Colonic mucosa (tissue), 4 donors: ENCODE measurements around the gene F7. TPM values are rescaled to one million over a fixed set of nuclear protein-coding genes. Genes with fewer than 3 reads are reported as not detected.

Experiments
- DNase-seq: peaks from one replicate; pipeline ENCODE4 v3.0.0-alpha.2; 2020
- H3K27ac ChIP-seq: fragments of 200-600 bp; one replicate; pipeline ENCODE4 v1.8.0; 2021
- H3K27me3 ChIP-seq: fragments of 200-600 bp; one replicate; pipeline ENCODE4 v1.8.0; 2021
- H3K36me3 ChIP-seq: fragments of 200-600 bp; one replicate; pipeline ENCODE4 v1.8.0; 2021
- H3K4me1 ChIP-seq: fragments of 200-600 bp; one replicate; pipeline ENCODE4 v1.8.0; 2021; ENCODE audit warnings: mild to moderate bottlenecking
- H3K4me3 ChIP-seq: fragments of 200-600 bp; one replicate; pipeline ENCODE4 v1.8.0; 2021
- H3K9ac ChIP-seq, 2 donors: one replicate each; pipeline ENCODE4 v1.7.0; 2013; ENCODE audit warnings: control low read depth in 2 of 2, low read depth in 2 of 2, low read length in 2 of 2
- H3K9me3 ChIP-seq: fragments of 200-600 bp; one replicate; pipeline ENCODE4 v1.8.0; 2021
- intact Hi-C: fragments of 100-400 bp; cut with DNase I; formaldehyde crosslinking; loops from one replicate; pipeline ENCODE4 v1.14.1; 2022
- total RNA-seq, 2 donors: library from RNA; stranded (reverse); fragmentation: NEBNext Ultra II Directional in 1 of 2; extraction: Animal tissue kit (Norgen Biotek cat#: 25700) in 1 of 2; gene quantifications; one replicate each; pipeline ENCODE4 v1.2.1, GENCODE V29; 2021
- TF ChIP-seq, protein P1 (sequence below): fragments of 200-600 bp; IDR thresholded peaks from one replicate; pipeline ENCODE4 v1.8.0; 2022; ENCODE audit warnings: antibody characterized with exemption, mild to moderate bottlenecking
- donor health status: healthy.
- donor health status: DM: no; HTN: no; CAD: no.
- donor health status: DM: no; HTN: no; CAD: no.

F7 gene
- total RNA-seq, 2 donors from 2014 or later, result 0.11 to 0.12 TPM

- Histone ChIP-seq H3K27ac (no peak overlapping the region), H3K36me3 (no peaks in the 10 kb centered on the region), H3K9ac (peak overlapping the region in 1 of 2 donors; percentile 5), H3K27me3 (no peaks in the 10 kb centered on the region), H3K4me3 (no peak overlapping the region), H3K4me1 (no peaks in the 10 kb centered on the region), H3K9me3 (no peaks in the 10 kb centered on the region)
- intact Hi-C loops, result no loop called here
- TF ChIP-seq, protein P1, sequence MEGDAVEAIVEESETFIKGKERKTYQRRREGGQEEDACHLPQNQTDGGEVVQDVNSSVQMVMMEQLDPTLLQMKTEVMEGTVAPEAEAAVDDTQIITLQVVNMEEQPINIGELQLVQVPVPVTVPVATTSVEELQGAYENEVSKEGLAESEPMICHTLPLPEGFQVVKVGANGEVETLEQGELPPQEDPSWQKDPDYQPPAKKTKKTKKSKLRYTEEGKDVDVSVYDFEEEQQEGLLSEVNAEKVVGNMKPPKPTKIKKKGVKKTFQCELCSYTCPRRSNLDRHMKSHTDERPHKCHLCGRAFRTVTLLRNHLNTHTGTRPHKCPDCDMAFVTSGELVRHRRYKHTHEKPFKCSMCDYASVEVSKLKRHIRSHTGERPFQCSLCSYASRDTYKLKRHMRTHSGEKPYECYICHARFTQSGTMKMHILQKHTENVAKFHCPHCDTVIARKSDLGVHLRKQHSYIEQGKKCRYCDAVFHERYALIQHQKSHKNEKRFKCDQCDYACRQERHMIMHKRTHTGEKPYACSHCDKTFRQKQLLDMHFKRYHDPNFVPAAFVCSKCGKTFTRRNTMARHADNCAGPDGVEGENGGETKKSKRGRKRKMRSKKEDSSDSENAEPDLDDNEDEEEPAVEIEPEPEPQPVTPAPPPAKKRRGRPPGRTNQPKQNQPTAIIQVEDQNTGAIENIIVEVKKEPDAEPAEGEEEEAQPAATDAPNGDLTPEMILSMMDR, result no peak
- no peak for DNase-seq
Observed at GRCh38 chr13:113167155-113167554, 61.6 kb downstream of the F7 start.

DNA sequence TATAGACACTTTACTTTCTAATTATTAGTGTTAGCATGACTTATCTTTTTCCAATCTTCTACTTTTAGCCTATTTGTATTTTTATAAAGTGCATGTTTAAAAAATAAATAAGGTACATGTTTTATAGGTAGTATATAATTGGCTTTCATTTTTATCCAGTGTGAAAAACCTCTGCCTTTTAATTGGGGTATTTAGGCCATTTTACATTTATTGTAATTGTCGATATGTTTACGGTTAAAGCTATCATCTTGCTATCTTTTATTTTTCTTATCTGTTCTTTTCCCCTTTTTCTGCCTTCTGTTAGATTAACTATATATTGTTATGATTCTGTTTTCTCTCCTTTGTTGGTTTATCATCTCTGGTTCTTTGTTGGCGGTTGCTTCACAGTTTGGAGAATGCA lies 62.0 kb downstream of the F7 start:
- H3K4me1 ChIP-seq, result no peaks in the 10 kb centered on the region
- DNase-seq, result no peak
- no peaks in the 10 kb centered on the region for H3K36me3 ChIP-seq
- TF ChIP-seq, protein P1, result no peak
- no peak overlapping the region for H3K4me3 ChIP-seq
- H3K27me3 ChIP-seq, result no peaks in the 10 kb centered on the region
- intact Hi-C loops, result no loop called here
- H3K27ac ChIP-seq, result no peak overlapping the region
- no peaks in the 10 kb centered on the region for H3K9me3 ChIP-seq
- H3K9ac ChIP-seq, result no peak overlapping the region

- no peak overlapping the region for H3K27ac ChIP-seq
- intact Hi-C loops, result no loop called here
Observed at GRCh38 chr13:113168211-113168610, 62.6 kb downstream of the F7 start.

GRCh38 chr13:113169277-113170272 lies 64.0 kb downstream of the F7 start:
- Histone ChIP-seq H3K9me3 (no peaks in the 10 kb centered on the region), H3K36me3 (no peaks in the 10 kb centered on the region), H3K27ac (no peak overlapping the region), H3K9ac (no peak overlapping the region), H3K27me3 (no peaks in the 10 kb centered on the region), H3K4me3 (no peak overlapping the region), H3K4me1 (no peaks in the 10 kb centered on the region)
- TF ChIP-seq, protein P1, result no peak
- intact Hi-C loops, result no loop called here
- DNase-seq, result no peak

More at GRCh38 chr13:113168211-113168610, 62.6 kb downstream of the F7 start:
- no peak for DNase-seq
- no peak overlapping the region for H3K4me3 ChIP-seq
- H3K27me3 ChIP-seq, result no peaks in the 10 kb centered on the region
- H3K9me3 ChIP-seq, result no peaks in the 10 kb centered on the region
- TF ChIP-seq, protein P1, result no peak
- H3K9ac ChIP-seq, result no peak overlapping the region
- no peaks in the 10 kb centered on the region for H3K36me3 ChIP-seq
- H3K4me1 ChIP-seq, result no peaks in the 10 kb centered on the region

Other genes with a start within 250 kb of the F7 start
- 10 to 100 TPM; 45.0 to 88.3 TPM for gene MCF2L, start 136.6 kb upstream of the F7 start, total RNA-seq
- 1 to 10 TPM; 1.5 to 4.1 TPM for gene F10, start 17.0 kb downstream of the F7 start, total RNA-seq
- not detected for gene PROZ, start 52.9 kb downstream of the F7 start, total RNA-seq
- gene PCID2, start 102.9 kb downstream of the F7 start, total RNA-seq, result 10 to 100 TPM; 23.4 to 40.2 TPM
- gene CUL4A, start 103.8 kb downstream of the F7 start, total RNA-seq, result 10 to 100 TPM; 54.6 to 62.6 TPM
- 100 to 1,000 TPM; 184 to 226 TPM for gene LAMP1, start 191.4 kb downstream of the F7 start, total RNA-seq